ENCODE measurements around the gene CEP85L. TPM values are rescaled to one million over a fixed set of nuclear protein-coding genes. Genes with fewer than 3 reads are reported as not detected.
A peak's percentile ranks its signal among the peaks of the same experiment; 100 is the strongest.

The CEP85L gene
- total and polyA plus RNA-seq, 4 experiments from 2014 or later: 32.7 to 71.1 (median 50.4) TPM

- peaks cover 22% of the 10 kb centered on the region for H3K4me1 ChIP-seq (ENCODE audit: insufficient read depth, low read length)
- POLR2A ChIA-PET (ENCODE audit: partially characterized antibody): no interaction called here
- no peak overlapping the region for H3K27ac ChIP-seq (ENCODE audit: low read depth, low read length)
- intact Hi-C loops (cut with micrococcal nuclease): loop anchor here (1.0 to 5.0 kb wide), 6 partner anchors 54 to 643 kb away; no protein-coding TSS in a partner anchor
- no peaks in the 10 kb centered on the region for H3K9me3 ChIP-seq (ENCODE audit: control insufficient read depth in 1 of 2, low read length in 2 of 2)
- no peaks in the 10 kb centered on the region for H3K27me3 ChIP-seq (ENCODE audit: insufficient read depth, low read length)
- Mint-ChIP-seq H3K4me1 (peaks cover 41 to 72% (median 54%) of the 10 kb centered on the region in 4 donors), H3K9me3 (no peaks in the 10 kb centered on the region), H3K27me3 (no peaks in the 10 kb centered on the region), H3K4me3 (peak overlapping the region in 4 of 8 donors; percentile 8 to 59 (median 42)), H3K36me3 (peaks cover 7 to 18% of the 10 kb centered on the region in 2 donors), H3K27ac (peak overlapping the region in 6 of 7 donors; percentile 79 to 93 (median 84))
- H3K4me3 ChIP-seq (ENCODE audit: low read length in 2 of 2): no peak overlapping the region
- no peaks in the 10 kb centered on the region for H3K36me3 ChIP-seq (ENCODE audit: insufficient read depth, low read length)
- DNase-seq: peak; percentile 54 to 62 (median 57)
- CTCF ChIA-PET (ENCODE audit: partially characterized antibody): interaction anchor here (0.9 to 1.0 kb wide), 8 partner anchors 13 to 643 kb away, joined by 3 to 4 read pairs (median 3); no protein-coding TSS in a partner anchor
Observed at GRCh38 chr6:118618676-118619377, 32.6 kb downstream of the CEP85L start.

- H3K27ac Mint-ChIP-seq: peak overlapping the region in 4 of 7 donors; percentile 4 to 69 (median 53)
- Histone ChIP-seq H3K9me3 (ENCODE audit: control insufficient read depth in 1 of 2, low read length in 2 of 2) (no peaks in the 10 kb centered on the region), H3K36me3 (ENCODE audit: insufficient read depth, low read length) (no peaks in the 10 kb centered on the region), H3K27me3 (ENCODE audit: insufficient read depth, low read length) (no peaks in the 10 kb centered on the region), H3K4me3 (ENCODE audit: low read length in 2 of 2) (no peak overlapping the region), H3K27ac (ENCODE audit: low read depth, low read length) (no peak overlapping the region), H3K4me1 (ENCODE audit: insufficient read depth, low read length) (peaks cover 16% of the 10 kb centered on the region)
- no peaks in the 10 kb centered on the region for H3K9me3 Mint-ChIP-seq
- no peaks in the 10 kb centered on the region for H3K27me3 Mint-ChIP-seq
- peaks cover 20% of the 10 kb centered on the region in 2 donors for H3K36me3 Mint-ChIP-seq
- intact Hi-C loops (cut with micrococcal nuclease): loop anchor here (5.0 kb wide), 1 partner anchor 135 kb away; no protein-coding TSS in a partner anchor
- DNase-seq: no peak
- no peak overlapping the region for H3K4me3 Mint-ChIP-seq
- H3K4me1 Mint-ChIP-seq: peaks cover 41 to 68% (median 50%) of the 10 kb centered on the region in 4 donors
- POLR2A ChIA-PET (ENCODE audit: partially characterized antibody): no interaction called here
- CTCF ChIA-PET (ENCODE audit: partially characterized antibody): interaction anchor here (0.6 to 3.2 kb wide), 6 partner anchors 8 to 183 kb away, joined by 3 to 15 read pairs (median 4); no protein-coding TSS in a partner anchor
Observed at GRCh38 chr6:118617417-118617816, 34.0 kb downstream of the CEP85L start.

- Histone ChIP-seq H3K4me1 (ENCODE audit: insufficient read depth, low read length) (peaks cover 21% of the 10 kb centered on the region), H3K36me3 (ENCODE audit: insufficient read depth, low read length) (no peaks in the 10 kb centered on the region), H3K4me3 (ENCODE audit: low read length in 2 of 2) (no peak overlapping the region), H3K27ac (ENCODE audit: low read depth, low read length) (no peak overlapping the region), H3K9me3 (ENCODE audit: control insufficient read depth in 1 of 2, low read length in 2 of 2) (no peaks in the 10 kb centered on the region), H3K27me3 (ENCODE audit: insufficient read depth, low read length) (no peaks in the 10 kb centered on the region)
- ChIA-PET POLR2A (ENCODE audit: partially characterized antibody) (no interaction called here), CTCF (ENCODE audit: partially characterized antibody) (no interaction called here)
- intact Hi-C loops (cut with micrococcal nuclease): no loop called here
- peaks cover 34 to 66% (median 52%) of the 10 kb centered on the region in 4 donors for H3K4me1 Mint-ChIP-seq
- peaks cover 32 to 43% of the 10 kb centered on the region in 2 donors for H3K36me3 Mint-ChIP-seq
- no peaks in the 10 kb centered on the region for H3K27me3 Mint-ChIP-seq
- DNase-seq: no peak
- H3K9me3 Mint-ChIP-seq: peaks cover 0 to 5% (median under 1%) of the 10 kb centered on the region in 8 donors
- no peak overlapping the region for H3K27ac Mint-ChIP-seq
- H3K4me3 Mint-ChIP-seq: peak overlapping the region in 1 of 8 donors; percentile 13
Observed at GRCh38 chr6:118611334-118611733, 40.1 kb downstream of the CEP85L start.

- no peak overlapping the region for H3K27ac ChIP-seq (ENCODE audit: low read depth, low read length)
- peaks cover 0 to 7% (median 2%) of the 10 kb centered on the region in 8 donors for H3K9me3 Mint-ChIP-seq
- peaks cover 4% of the 10 kb centered on the region for H3K36me3 ChIP-seq (ENCODE audit: insufficient read depth, low read length)
- H3K4me3 Mint-ChIP-seq: peak overlapping the region in 2 of 8 donors; percentile 18 to 36
- ChIA-PET POLR2A (ENCODE audit: partially characterized antibody) (no interaction called here), CTCF (ENCODE audit: partially characterized antibody) (interaction anchor here (0.7 to 1.5 kb wide), 4 partner anchors 9 to 41 kb away, joined by 3 to 15 read pairs (median 3); no protein-coding TSS in a partner anchor)
- H3K9me3 ChIP-seq (ENCODE audit: control insufficient read depth in 1 of 2, low read length in 2 of 2): no peaks in the 10 kb centered on the region
- H3K4me3 ChIP-seq (ENCODE audit: low read length in 2 of 2): no peak overlapping the region
- H3K27me3 Mint-ChIP-seq: no peaks in the 10 kb centered on the region
- no peaks in the 10 kb centered on the region for H3K27me3 ChIP-seq (ENCODE audit: insufficient read depth, low read length)
- peak overlapping the region in 2 of 7 donors; percentile 36 to 85 for H3K27ac Mint-ChIP-seq
- H3K36me3 Mint-ChIP-seq: peaks cover 42 to 51% of the 10 kb centered on the region in 2 donors
- H3K4me1 ChIP-seq (ENCODE audit: insufficient read depth, low read length): peaks cover 20% of the 10 kb centered on the region
- peaks cover 30 to 57% (median 43%) of the 10 kb centered on the region in 4 donors for H3K4me1 Mint-ChIP-seq
- intact Hi-C loops (cut with micrococcal nuclease): no loop called here
- DNase-seq: no peak
Observed at GRCh38 chr6:118606858-118607257, 44.5 kb downstream of the CEP85L start.

- Histone ChIP-seq H3K9me3 (ENCODE audit: control insufficient read depth in 1 of 2, low read length in 2 of 2) (no peaks in the 10 kb centered on the region), H3K4me1 (ENCODE audit: insufficient read depth, low read length) (peaks cover 20% of the 10 kb centered on the region), H3K27me3 (ENCODE audit: insufficient read depth, low read length) (no peaks in the 10 kb centered on the region), H3K36me3 (ENCODE audit: insufficient read depth, low read length) (peaks cover 5% of the 10 kb centered on the region), H3K4me3 (ENCODE audit: low read length in 2 of 2) (no peak overlapping the region), H3K27ac (ENCODE audit: low read depth, low read length) (no peak overlapping the region)
- H3K9me3 Mint-ChIP-seq: peaks cover 0 to 6% (median under 1%) of the 10 kb centered on the region in 8 donors
- DNase-seq: no peak
- peaks cover 30 to 54% (median 41%) of the 10 kb centered on the region in 4 donors for H3K4me1 Mint-ChIP-seq
- no peaks in the 10 kb centered on the region for H3K27me3 Mint-ChIP-seq
- POLR2A ChIA-PET (ENCODE audit: partially characterized antibody): no interaction called here
- H3K4me3 Mint-ChIP-seq: peak overlapping the region in 3 of 8 donors; percentile 8 to 45 (median 18)
- CTCF ChIA-PET (ENCODE audit: partially characterized antibody): interaction anchor here (0.7 to 1.5 kb wide), 5 partner anchors 10 to 41 kb away, joined by 3 to 15 read pairs (median 3); no protein-coding TSS in a partner anchor
- peak overlapping the region in 3 of 7 donors; percentile 24 to 73 (median 36) for H3K27ac Mint-ChIP-seq
- peaks cover 44 to 48% of the 10 kb centered on the region in 2 donors for H3K36me3 Mint-ChIP-seq
- intact Hi-C loops (cut with micrococcal nuclease): no loop called here
Observed at GRCh38 chr6:118606268-118606667, 45.1 kb downstream of the CEP85L start.

- peaks cover 5% of the 10 kb centered on the region for H3K36me3 ChIP-seq (ENCODE audit: insufficient read depth, low read length)
- Mint-ChIP-seq H3K27ac (no peak overlapping the region), H3K36me3 (peaks cover 39 to 40% of the 10 kb centered on the region in 2 donors), H3K27me3 (no peaks in the 10 kb centered on the region), H3K4me3 (no peak overlapping the region), H3K9me3 (peaks cover 0 to 5% (median 0%) of the 10 kb centered on the region in 8 donors), H3K4me1 (peaks cover 21 to 39% (median 34%) of the 10 kb centered on the region in 4 donors)
- H3K4me1 ChIP-seq (ENCODE audit: insufficient read depth, low read length): peaks cover 15% of the 10 kb centered on the region
- no peak for DNase-seq
- intact Hi-C loops (cut with micrococcal nuclease): no loop called here
- ChIA-PET POLR2A (ENCODE audit: partially characterized antibody) (no interaction called here), CTCF (ENCODE audit: partially characterized antibody) (no interaction called here)
- no peaks in the 10 kb centered on the region for H3K9me3 ChIP-seq (ENCODE audit: control insufficient read depth in 1 of 2, low read length in 2 of 2)
- H3K4me3 ChIP-seq (ENCODE audit: low read length in 2 of 2): no peak overlapping the region
- H3K27me3 ChIP-seq (ENCODE audit: insufficient read depth, low read length): no peaks in the 10 kb centered on the region
- no peak overlapping the region for H3K27ac ChIP-seq (ENCODE audit: low read depth, low read length)
Observed at GRCh38 chr6:118603372-118603771, 48.0 kb downstream of the CEP85L start.

GRCh38 chr6:118602300-118602699 lies 49.1 kb downstream of the CEP85L start:
- Mint-ChIP-seq H3K36me3 (peaks cover 39 to 41% of the 10 kb centered on the region in 2 donors), H3K27ac (peak overlapping the region in 1 of 7 donors; percentile 8), H3K27me3 (no peaks in the 10 kb centered on the region), H3K4me1 (peaks cover 23 to 42% (median 34%) of the 10 kb centered on the region in 4 donors), H3K9me3 (peaks cover 0 to 5% (median 0%) of the 10 kb centered on the region in 8 donors), H3K4me3 (no peak overlapping the region)
- no peak overlapping the region for H3K4me3 ChIP-seq (ENCODE audit: low read length in 2 of 2)
- CTCF ChIA-PET (ENCODE audit: partially characterized antibody): no interaction called here
- peaks cover 5% of the 10 kb centered on the region for H3K36me3 ChIP-seq (ENCODE audit: insufficient read depth, low read length)
- no peak overlapping the region for H3K27ac ChIP-seq (ENCODE audit: low read depth, low read length)
- peaks cover 23% of the 10 kb centered on the region for H3K4me1 ChIP-seq (ENCODE audit: insufficient read depth, low read length)
- POLR2A ChIA-PET (ENCODE audit: partially characterized antibody): no interaction called here
- no peaks in the 10 kb centered on the region for H3K9me3 ChIP-seq (ENCODE audit: control insufficient read depth in 1 of 2, low read length in 2 of 2)
- no peaks in the 10 kb centered on the region for H3K27me3 ChIP-seq (ENCODE audit: insufficient read depth, low read length)
- DNase-seq: no peak
- intact Hi-C loops (cut with micrococcal nuclease): no loop called here
